HEK293 (cell line): Measurements from ENCODE around the gene PCSK6.

Source experiments
- CTCF ChIA-PET: fragments of 350-600 bp; formaldehyde crosslinking; extraction: SDS; loops from one replicate; lab custom pipeline; 2021; ENCODE audit warnings: antibody characterized with exemption; lab: Yijun Ruan, JAX
- POLR2A ChIA-PET: fragments of 300-600 bp; formaldehyde crosslinking; extraction: SDS; loops from one replicate; lab custom pipeline; 2020; ENCODE audit warnings: antibody characterized with exemption, inconsistent platforms; lab: Yijun Ruan, JAX
- H3K27ac ChIP-seq: fragments of 200-500 bp; sonication (Bioruptor generic); 2 replicates; pipeline ENCODE4 v1.5.1; 2014; ENCODE audit warnings: low read depth, low read length, control low read depth, inconsistent platforms; ENCODE audit errors: extremely low read depth
- H3K36me3 ChIP-seq, 2 experiments: fragments of 200-500 bp in 1 of 2; sonication (Bioruptor generic) in 1 of 2; 1 replicate in 1 of 2; 2 replicates in 1 of 2; pipeline ENCODE4 v1.5.1; 2014 to 2017; ENCODE audit warnings: inconsistent platforms in 2 of 2, low read length in 2 of 2; ENCODE audit not compliant: control insufficient read depth in 2 of 2, insufficient read depth in 1 of 2
- H3K4me1 ChIP-seq: fragments of 200-500 bp; sonication (Bioruptor generic); 2 replicates; pipeline ENCODE4 v1.5.1; 2014; ENCODE audit warnings: mild to moderate bottlenecking, low read length, inconsistent platforms; ENCODE audit not compliant: control insufficient read depth, insufficient read depth
- H3K4me3 ChIP-seq: 2 replicates; pipeline ENCODE4 v1.5.1; 2011; ENCODE audit warnings: low read depth, mild to moderate bottlenecking, control low read depth, low read length, moderate library complexity
- H3K9me3 ChIP-seq: fragments of 200-500 bp; sonication (Bioruptor generic); 2 replicates; pipeline ENCODE4 v1.5.1; 2014; ENCODE audit warnings: low read depth, low read length, inconsistent platforms; ENCODE audit not compliant: control insufficient read depth, insufficient read depth
- EGR2 ChIP-seq: fragments of 450-650 bp; formaldehyde crosslinking; IDR thresholded peaks from 2 replicates; pipeline ENCODE4 v1.5.1; 2016; ENCODE audit warnings: low read depth, missing biosample characterization, missing genetic modification characterization
- GLIS1 ChIP-seq: fragments of 450-650 bp; formaldehyde crosslinking; IDR thresholded peaks from 2 replicates; pipeline ENCODE4 v1.5.1; 2016; ENCODE audit warnings: missing biosample characterization, missing genetic modification characterization
- HIC1 ChIP-seq: fragments of 450-650 bp; formaldehyde crosslinking; IDR thresholded peaks from 2 replicates; pipeline ENCODE4 v1.5.1; 2016; ENCODE audit warnings: missing biosample characterization, missing genetic modification characterization
- KLF1 ChIP-seq: fragments of 450-650 bp; formaldehyde crosslinking; IDR thresholded peaks from 2 replicates; pipeline ENCODE4 v1.5.1; 2016; ENCODE audit warnings: missing biosample characterization, missing genetic modification characterization
- SCRT1 ChIP-seq: fragments of 450-650 bp; formaldehyde crosslinking; IDR thresholded peaks from 2 replicates; pipeline ENCODE4 v1.5.1; 2016; ENCODE audit warnings: missing biosample characterization, missing genetic modification characterization, borderline replicate concordance
- YY2 ChIP-seq: fragments of 450-650 bp; formaldehyde crosslinking; IDR thresholded peaks from 2 replicates; pipeline ENCODE4 v1.5.1; 2016; ENCODE audit warnings: missing biosample characterization, missing genetic modification characterization
- ZBTB17 ChIP-seq: fragments of 450-650 bp; formaldehyde crosslinking; IDR thresholded peaks from 2 replicates; pipeline ENCODE4 v1.5.1; 2016; ENCODE audit warnings: missing biosample characterization, missing genetic modification characterization
- ZBTB49 ChIP-seq: fragments of 450-650 bp; formaldehyde crosslinking; IDR thresholded peaks from 2 replicates; pipeline ENCODE4 v1.5.1; 2016; ENCODE audit warnings: missing biosample characterization, missing genetic modification characterization, low read depth
- ZFP69B ChIP-seq: fragments of 450-650 bp; formaldehyde crosslinking; IDR thresholded peaks from 2 replicates; pipeline ENCODE4 v1.5.1; 2016; ENCODE audit warnings: missing biosample characterization, missing genetic modification characterization
- ZNF146 ChIP-seq: fragments of 450-650 bp; formaldehyde crosslinking; IDR thresholded peaks from 2 replicates; pipeline ENCODE4 v1.5.1; 2016; ENCODE audit warnings: missing biosample characterization, missing genetic modification characterization
- ZNF148 ChIP-seq: fragments of 450-650 bp; formaldehyde crosslinking; IDR thresholded peaks from 2 replicates; pipeline ENCODE4 v1.5.0; 2017; ENCODE audit warnings: missing biosample characterization, missing genetic modification characterization, borderline replicate concordance
- ZNF184 ChIP-seq: fragments of 450-650 bp; IDR thresholded peaks from 2 replicates; pipeline ENCODE4 v1.5.1; 2018; ENCODE audit warnings: missing biosample characterization, mild to moderate bottlenecking, missing genetic modification characterization
- ZNF221 ChIP-seq: fragments of 450-650 bp; formaldehyde crosslinking; IDR thresholded peaks from 2 replicates; pipeline ENCODE4 v1.5.1; 2017; ENCODE audit warnings: missing biosample characterization, missing genetic modification characterization, borderline replicate concordance
- ZNF292 ChIP-seq: fragments of 450-650 bp; formaldehyde crosslinking; IDR thresholded peaks from 2 replicates; pipeline ENCODE4 v1.5.1; 2016; ENCODE audit warnings: low read depth, missing biosample characterization, missing genetic modification characterization, borderline replicate concordance
- ZNF366 ChIP-seq: fragments of 450-650 bp; formaldehyde crosslinking; conservative IDR thresholded peaks from 2 replicates; pipeline ENCODE4 v1.5.1; 2016; ENCODE audit warnings: missing biosample characterization, missing genetic modification characterization
- ZNF513 ChIP-seq: fragments of 450-650 bp; IDR thresholded peaks from 2 replicates; pipeline ENCODE4 v1.5.1; 2018; ENCODE audit warnings: missing biosample characterization, missing genetic modification characterization
- ZNF549 ChIP-seq: fragments of 450-650 bp; IDR thresholded peaks from 2 replicates; pipeline ENCODE4 v1.5.1; 2018; ENCODE audit warnings: missing biosample characterization, missing genetic modification characterization, mild to moderate bottlenecking, inconsistent platforms, moderate library complexity
- ZNF768 ChIP-seq: fragments of 450-650 bp; formaldehyde crosslinking; IDR thresholded peaks from 2 replicates; pipeline ENCODE4 v1.5.1; 2018; ENCODE audit warnings: missing biosample characterization, mild to moderate bottlenecking, missing genetic modification characterization
- ZNF837 ChIP-seq: fragments of 450-650 bp; formaldehyde crosslinking; IDR thresholded peaks from 2 replicates; pipeline ENCODE4 v1.5.1; 2016; ENCODE audit warnings: missing biosample characterization, missing genetic modification characterization
- TF ChIP-seq, protein P1 (sequence below): fragments of 450-650 bp; formaldehyde crosslinking; IDR thresholded peaks from 2 replicates; pipeline ENCODE4 v1.5.1; 2016; ENCODE audit warnings: missing biosample characterization, missing genetic modification characterization

The PCSK6 gene

DNA sequence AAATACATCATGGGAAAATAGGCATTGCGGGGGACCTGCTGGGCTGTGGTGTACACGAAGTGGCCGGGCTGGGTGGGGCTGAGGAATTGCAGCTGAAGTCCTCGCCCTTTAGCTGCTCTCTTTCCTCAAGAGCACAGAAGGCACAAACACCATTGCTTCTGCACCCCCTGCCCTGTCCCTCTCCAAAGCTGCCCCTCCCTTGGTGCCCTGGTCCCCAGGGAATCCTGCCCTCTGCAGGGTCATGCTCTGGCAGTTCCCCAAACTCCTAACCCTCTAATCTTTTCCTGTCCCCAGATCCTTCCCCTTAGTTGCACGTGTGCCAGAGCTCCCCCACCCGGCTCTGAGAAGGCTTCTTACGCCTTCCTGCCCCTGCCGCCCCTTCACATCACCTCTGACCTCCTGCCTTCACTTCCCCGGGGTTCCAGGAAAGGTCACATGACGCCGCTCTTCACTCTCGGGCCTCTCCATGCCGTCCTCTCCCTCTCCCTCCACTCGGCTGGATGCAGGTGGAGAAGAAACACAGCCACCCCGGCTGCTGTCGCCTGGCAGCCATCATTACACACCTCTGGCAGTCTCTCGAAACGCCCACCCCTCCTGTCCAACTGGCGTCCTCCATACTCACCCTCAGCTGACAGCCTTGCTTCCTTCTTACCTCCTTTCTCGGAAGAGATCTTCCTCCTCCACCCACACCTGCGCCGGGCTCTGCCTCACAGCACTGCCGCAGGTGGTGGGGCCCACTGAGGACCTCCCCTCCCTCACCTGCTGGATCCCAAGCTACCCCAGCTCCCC, 6.9 kb upstream of the PCSK6 start:
- H3K36me3 ChIP-seq, result no peaks in the 10 kb centered on the region
- H3K4me1 ChIP-seq, result no peaks in the 10 kb centered on the region
- TF ChIP-seq KLF1 (tag by site-specific recombination) (0 out of 2 replicates have a peak, but pooled peaks have one; percentile 12), ZNF184 (tag by site-specific recombination) (no peak), EGR2 (tag by site-specific recombination) (peak; percentile 34; the same call in 1 of the 2 replicates), ZFP69B (tag by site-specific recombination) (peak; percentile 84), ZNF366 (tag by site-specific recombination) (no peak), ZBTB49 (tag by site-specific recombination) (no peak)
- TF ChIP-seq, protein P1, sequence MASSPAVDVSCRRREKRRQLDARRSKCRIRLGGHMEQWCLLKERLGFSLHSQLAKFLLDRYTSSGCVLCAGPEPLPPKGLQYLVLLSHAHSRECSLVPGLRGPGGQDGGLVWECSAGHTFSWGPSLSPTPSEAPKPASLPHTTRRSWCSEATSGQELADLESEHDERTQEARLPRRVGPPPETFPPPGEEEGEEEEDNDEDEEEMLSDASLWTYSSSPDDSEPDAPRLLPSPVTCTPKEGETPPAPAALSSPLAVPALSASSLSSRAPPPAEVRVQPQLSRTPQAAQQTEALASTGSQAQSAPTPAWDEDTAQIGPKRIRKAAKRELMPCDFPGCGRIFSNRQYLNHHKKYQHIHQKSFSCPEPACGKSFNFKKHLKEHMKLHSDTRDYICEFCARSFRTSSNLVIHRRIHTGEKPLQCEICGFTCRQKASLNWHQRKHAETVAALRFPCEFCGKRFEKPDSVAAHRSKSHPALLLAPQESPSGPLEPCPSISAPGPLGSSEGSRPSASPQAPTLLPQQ (tag by site-specific recombination), result peak; percentile 68
- POLR2A ChIA-PET, result no interaction called here
- no peak overlapping the region for H3K27ac ChIP-seq
- no peaks in the 10 kb centered on the region for H3K9me3 ChIP-seq
- no peak overlapping the region for H3K4me3 ChIP-seq
- CTCF ChIA-PET, result interaction anchor here (0.7 to 1.0 kb wide), 2 partner anchors 9 to 144 kb away, joined by 3 read pairs; no protein-coding TSS in a partner anchor

GRCh38 chr15:101495334-101496197, 6.1 kb upstream of the PCSK6 start:
- no peak overlapping the region for H3K4me3 ChIP-seq
- H3K36me3 ChIP-seq, result no peaks in the 10 kb centered on the region
- TF ChIP-seq YY2 (no peak), ZNF513 (tag by site-specific recombination) (no peak), ZNF292 (tag by site-specific recombination) (no peak), ZBTB17 (tag by site-specific recombination) (no peak), GLIS1 (no peak), HIC1 (tag by site-specific recombination) (no peak), ZNF549 (tag by site-specific recombination) (no peak), ZNF837 (tag by site-specific recombination) (no peak), ZNF221 (tag by site-specific recombination) (no peak), ZNF768 (no peak), ZNF146 (tag by site-specific recombination) (no peak), SCRT1 (tag by site-specific recombination) (no peak), ZNF148 (tag by site-specific recombination) (no peak)
- ChIA-PET POLR2A (no interaction called here), CTCF (interaction anchor here (0.7 to 1.3 kb wide), 4 partner anchors 10 to 271 kb away, joined by 3 to 6 read pairs (median 4); no protein-coding TSS in a partner anchor)
- H3K27ac ChIP-seq, result no peak overlapping the region
- H3K9me3 ChIP-seq, result no peaks in the 10 kb centered on the region
- no peaks in the 10 kb centered on the region for H3K4me1 ChIP-seq
